Spleen (tissue), 11 donors: ENCODE results near the gene FAM210A. TPM values are rescaled to one million over a fixed set of nuclear protein-coding genes. Genes with fewer than 3 reads are reported as not detected.
"Not testable (repeated sequence)": the region's sequence is repeated elsewhere in the genome, so short reads cannot be mapped to it uniquely, and the experiment has no call there.

Experiments used
- DNase-seq: peaks from one replicate; pipeline ENCODE4 v3.0.0-alpha.2; 2020
- H3K27ac ChIP-seq, 8 donors: fragments of 200-600 bp; sonication (generic) in 7 of 8; 1 replicate in 4 of 8; 2 replicates in 4 of 8; pipeline versions ENCODE4 v1.5.0 to v1.8.0; 2016 to 2021; ENCODE audit warnings: inconsistent platforms in 4 of 8, mild to moderate bottlenecking in 4 of 8, moderate library complexity in 1 of 8
- H3K27me3 ChIP-seq, 7 donors: fragments of 200-600 bp; sonication (generic) in 6 of 7; replicated peaks in 1 of 7; 1 replicate in 4 of 7; 2 replicates in 3 of 7; pipeline versions ENCODE4 v1.5.0 to v1.8.0; 2016 to 2021; ENCODE audit warnings: inconsistent platforms in 3 of 7, mild to moderate bottlenecking in 1 of 7
- H3K36me3 ChIP-seq, 6 donors: fragments of 200-600 bp; sonication (generic) in 5 of 6; 1 replicate in 4 of 6; 2 replicates in 2 of 6; pipeline versions ENCODE4 v1.5.0 to v1.8.0; 2016 to 2021; ENCODE audit warnings: inconsistent platforms in 2 of 6
- H3K4me1 ChIP-seq, 6 donors: fragments of 200-600 bp; sonication (generic) in 5 of 6; 1 replicate in 3 of 6; 2 replicates in 3 of 6; pipeline versions ENCODE4 v1.5.0 to v1.8.0; 2016 to 2021; ENCODE audit warnings: inconsistent platforms in 3 of 6
- H3K4me3 ChIP-seq, 8 donors: fragments of 200-600 bp; sonication (generic) in 7 of 8; 1 replicate in 4 of 8; 2 replicates in 4 of 8; pipeline versions ENCODE4 v1.5.0 to v1.8.0; 2016 to 2021; ENCODE audit warnings: inconsistent platforms in 4 of 8, mild to moderate bottlenecking in 4 of 8, moderate library complexity in 2 of 8
- H3K9me3 ChIP-seq, 8 donors: fragments of 200-600 bp; sonication (generic) in 7 of 8; 1 replicate in 4 of 8; 2 replicates in 4 of 8; pipeline versions ENCODE4 v1.5.0 to v1.8.0; 2016 to 2021; ENCODE audit warnings: inconsistent platforms in 4 of 8
- CTCF ChIP-seq, 11 experiments: fragments of 200-600 bp in 7 of 11; fragments of 450-650 bp in 4 of 11; sonication (generic) in 4 of 11; IDR thresholded peaks in 8 of 11; conservative IDR thresholded peaks in 3 of 11; 1 replicate in 7 of 11; 2 replicates in 4 of 11; pipeline versions ENCODE4 v1.4.0 to v1.8.0; 2016 to 2021; ENCODE audit warnings: antibody characterized with exemption in 11 of 11, inconsistent platforms in 4 of 11, mild to moderate bottlenecking in 1 of 11
- POLR2A ChIP-seq, 3 donors: fragments of 450-650 bp; IDR thresholded peaks; one replicate each; pipeline ENCODE4 v1.5.1; 2017; ENCODE audit warnings: antibody characterized with exemption in 3 of 3, mild to moderate bottlenecking in 1 of 3
- POLR2AphosphoS5 ChIP-seq, 3 donors: sonication (generic); formaldehyde crosslinking; IDR thresholded peaks; one replicate each; pipeline ENCODE4 v1.5.1; 2017; ENCODE audit warnings: antibody characterized with exemption in 3 of 3
- WGBS, 5 donors: extraction: QIAGEN DNeasy Blood & Tissue Kit in 3 of 5; methylation state at CpG; one replicate each; pipeline versions ENCODE4 v1.1.5 to v1.1.7; 2013 to 2018; 5-methylcytosine and 5-hydroxymethylcytosine counted together
- intact Hi-C: fragments of 100-400 bp; cut with DNase I; formaldehyde crosslinking; loops from one replicate; pipeline ENCODE4 v1.15.0; 2023; ENCODE audit warnings: low total_unique reads
- polyA plus RNA-seq, 3 donors: library from polyadenylated mRNA; stranded (reverse); fragments of 200-250 nt; gene quantifications; one replicate each; pipeline ENCODE4 v1.2.1, GENCODE V29; 2013
- total RNA-seq, 7 donors: library from RNA; depleted of rRNA in 3 of 7; stranded (reverse); fragments of >200 nt in 3 of 7; fragmentation: NEBNext Ultra II Directional in 4 of 7; extraction: Animal tissue kit (Norgen Biotek cat#: 25700) in 4 of 7; gene quantifications; one replicate each; pipeline versions ENCODE4 v1.1.0 to v1.2.1, GENCODE V29; 2016 to 2021
- donor health status: healthy with polysubstance abuse.
- donor health status: DM: no; HTN: no; CAD: no; lungs with moderate emphysema.
- donor health status: DM: no; HTN: no; CAD: no.
- donor health status: Bipolar disorder and iron deficiency.
- donor health status: healthy.
- donor health status: DM: no; HTN: no; CAD: no.
- donor health status: DM: yes; HTN: yes; CAD: no.

The FAM210A gene
- total and polyA plus RNA-seq, 10 donors = 2.7 to 16.2 (median 8.7) TPM

GRCh38 chr18:13688191-13689136, 37.9 kb downstream of the FAM210A start:
- 87 to 97% (median 90%) methylated on average over 17 to 21 of the region's 21 CpGs for WGBS, 5 donors

GRCh38 chr18:13684546-13684945, 41.8 kb downstream of the FAM210A start:
- intact Hi-C loops = no loop called here

More at GRCh38 chr18:13688191-13689136, 37.9 kb downstream of the FAM210A start:
- Histone ChIP-seq H3K27me3 (no peaks in the 10 kb centered on the region), H3K4me1 (no peaks in the 10 kb centered on the region), H3K27ac (no peak overlapping the region), H3K36me3 (peaks cover 0 to 5% (median 0%) of the 10 kb centered on the region in 6 donors), H3K9me3 (peaks cover 0 to 4% (median 0%) of the 10 kb centered on the region in 8 donors), H3K4me3 (no peak overlapping the region)
- intact Hi-C loops = no loop called here
- no peak for TF ChIP-seq POLR2A (IDR thresholded peaks at IDR 0.05)
- no peak for DNase-seq

GRCh38 chr18:13681701-13682100, 44.7 kb downstream of the FAM210A start:
- Histone ChIP-seq H3K27ac (no peak overlapping the region), H3K36me3 (peaks cover 0 to 16% (median 0%) of the 10 kb centered on the region in 6 donors), H3K9me3 (no peaks in the 10 kb centered on the region), H3K4me3 (no peak overlapping the region), H3K4me1 (peaks cover 0 to 3% (median 0%) of the 10 kb centered on the region in 6 donors), H3K27me3 (no peaks in the 10 kb centered on the region)
- WGBS, 5 donors = 93 to 98% (median 95%) methylated on average over 6 of the region's 6 CpGs
- intact Hi-C loops = no loop called here
- no peak for DNase-seq
- TF ChIP-seq POLR2AphosphoS5 (IDR thresholded peaks at IDR 0.05) = no peak
- TF ChIP-seq POLR2A (IDR thresholded peaks at IDR 0.05) = no peak
- no peak for TF ChIP-seq CTCF (IDR thresholded peaks at IDR 0.05 in 8 of 11, conservative IDR thresholded peaks at IDR 0.05 in 3 of 11)

More at GRCh38 chr18:13684546-13684945, 41.8 kb downstream of the FAM210A start:
- Histone ChIP-seq H3K27ac (no peak overlapping the region), H3K9me3 (no peaks in the 10 kb centered on the region), H3K4me3 (no peak overlapping the region), H3K27me3 (no peaks in the 10 kb centered on the region), H3K36me3 (peaks cover 0 to 17% (median 0%) of the 10 kb centered on the region in 6 donors), H3K4me1 (peaks cover 0 to 3% (median 0%) of the 10 kb centered on the region in 6 donors)
- DNase-seq = no peak
- 91 to 96% (median 92%) methylated on average over 4 of the region's 4 CpGs for WGBS, 5 donors
- TF ChIP-seq POLR2AphosphoS5 (IDR thresholded peaks at IDR 0.05) (no peak), POLR2A (IDR thresholded peaks at IDR 0.05) (no peak), CTCF (IDR thresholded peaks at IDR 0.05 in 8 of 11, conservative IDR thresholded peaks at IDR 0.05 in 3 of 11) (no peak)

- Histone ChIP-seq H3K27me3 (no peaks in the 10 kb centered on the region), H3K4me3 (no peak overlapping the region), H3K4me1 (peaks cover 0 to 3% (median 0%) of the 10 kb centered on the region in 6 donors), H3K9me3 (no peaks in the 10 kb centered on the region), H3K36me3 (peaks cover 0 to 16% (median 0%) of the 10 kb centered on the region in 6 donors), H3K27ac (no peak overlapping the region)
- peak in 5 of 11 experiments; percentile 13 to 39 (median 34) for TF ChIP-seq CTCF (IDR thresholded peaks at IDR 0.05 in 8 of 11, conservative IDR thresholded peaks at IDR 0.05 in 3 of 11)
- no peak for TF ChIP-seq POLR2A (IDR thresholded peaks at IDR 0.05)
- intact Hi-C loops = no loop called here
- 77 to 86% (median 80%) methylated on average over 5 of the region's 5 CpGs for WGBS, 5 donors
- DNase-seq = no peak
Measured at GRCh38 chr18:13680612-13681011, 45.7 kb downstream of the FAM210A start.

GRCh38 chr18:13677350-13677749, 49.0 kb downstream of the FAM210A start:
- DNase-seq, H3K4me1 ChIP-seq, H3K9me3 ChIP-seq, H3K4me3 ChIP-seq, intact Hi-C loops, H3K27me3 ChIP-seq, H3K27ac ChIP-seq: not testable (repeated sequence)
- 96 to 98% (median 97%) methylated on average over 13 of the region's 13 CpGs for WGBS, 5 donors
- H3K36me3 ChIP-seq = peaks cover 0 to 16% (median 0%) of the 10 kb centered on the region in 6 donors
